ENCODE data around the gene P3H1.
"Not testable (repeated sequence)": the region's sequence is repeated elsewhere in the genome, so short reads cannot be mapped to it uniquely, and the experiment has no call there.

P3H1 gene

DNA sequence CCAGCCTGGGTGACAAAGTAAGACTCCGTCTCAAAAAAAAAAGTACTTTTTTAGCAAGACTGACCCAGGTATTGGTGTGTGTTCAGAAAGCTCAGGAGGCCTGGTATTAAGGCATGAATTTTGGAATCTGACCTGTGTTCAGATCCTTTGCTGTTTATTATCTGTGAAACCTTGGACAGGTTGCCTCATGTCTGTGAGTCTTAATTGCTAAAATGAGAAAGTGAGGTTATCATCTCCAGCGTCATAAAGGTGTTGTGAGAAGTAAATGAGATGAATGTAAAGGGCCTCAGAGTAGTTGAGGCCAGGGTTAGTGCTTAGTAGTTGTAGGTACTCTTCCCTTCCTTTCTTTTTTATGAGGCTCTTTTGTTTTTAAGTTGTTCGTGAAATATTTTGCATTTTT is 3.0 kb upstream of the P3H1 start:
- DNase-seq = no peak

- no peak for DNase-seq
These were observed 1.3 kb upstream of the P3H1 start for GRCh38 chr1:42768172-42768571.

DNA sequence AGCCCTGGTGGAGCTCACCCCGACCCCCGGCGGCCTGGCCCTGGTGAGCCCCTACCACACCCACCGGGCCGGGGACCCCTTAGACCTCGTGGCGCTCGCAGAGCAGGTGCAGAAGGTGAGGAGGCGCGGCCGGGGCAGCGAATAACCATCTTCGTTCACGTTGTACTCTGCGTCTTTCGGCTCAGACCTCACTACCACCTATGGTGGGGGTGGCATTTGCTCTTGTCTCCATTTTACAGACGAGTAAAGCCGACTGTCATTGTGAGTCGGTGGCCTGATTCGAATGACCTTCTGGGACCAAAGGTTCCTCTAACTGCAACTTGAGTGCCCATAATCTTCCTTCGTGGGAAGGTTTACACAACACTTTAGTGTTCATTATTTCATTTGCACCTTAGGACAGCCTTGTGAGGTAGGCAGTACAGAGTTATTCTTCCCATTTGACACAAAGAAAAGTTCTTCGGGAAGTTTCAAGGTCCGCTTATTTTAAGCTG is 727 bp upstream of the P3H1 start:
- DNase-seq = no peak

GRCh38 chr1:42765832-42766740 is 742 bp downstream of the P3H1 start:
- peak; percentile 87 for DNase-seq

DNA sequence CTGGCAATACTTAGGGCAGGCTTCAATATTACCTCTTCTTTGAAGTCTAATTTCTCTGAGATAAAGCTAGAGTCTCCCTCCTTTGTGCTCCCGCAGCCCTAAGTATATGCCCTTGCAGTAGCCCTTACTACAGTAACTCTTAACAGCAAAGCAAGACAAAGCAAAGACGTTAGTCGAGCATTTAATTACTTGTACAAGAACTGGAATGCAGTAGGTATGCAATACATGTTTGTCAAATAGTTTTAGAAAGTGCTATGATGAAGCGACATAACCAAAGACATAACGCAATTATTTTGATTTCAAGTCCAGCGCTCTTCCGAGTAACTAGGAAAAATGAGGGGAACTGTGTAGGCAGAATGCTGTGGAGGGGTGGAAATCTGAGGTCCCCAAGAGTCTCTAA is 1.6 kb downstream of the P3H1 start:
- DNase-seq = peak; percentile 54

- DNase-seq = no peak
These were observed 4.6 kb downstream of the P3H1 start for GRCh38 chr1:42762269-42762668.

DNA sequence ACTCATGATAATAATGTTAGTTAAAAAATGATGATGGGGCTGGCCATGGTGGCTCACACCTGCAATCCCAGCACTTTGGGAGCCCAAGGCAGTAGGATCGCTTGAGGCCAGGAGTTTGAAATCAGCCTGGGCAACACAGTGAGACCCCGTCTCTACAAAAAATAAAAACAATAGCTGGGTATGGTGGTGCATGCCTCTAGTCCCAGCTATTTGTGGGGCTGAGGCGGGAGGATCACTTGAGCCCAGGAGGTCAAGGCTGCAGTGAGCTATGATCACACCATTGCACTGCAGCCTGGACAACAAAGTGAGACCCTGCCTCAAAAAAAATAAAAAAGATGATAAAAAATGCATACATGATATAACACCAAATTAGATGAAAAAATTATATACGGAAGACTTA is 5.3 kb downstream of the P3H1 start:
- DNase-seq = no peak

GRCh38 chr1:42759114-42759513 is 7.7 kb downstream of the P3H1 start:
- no peak for DNase-seq

DNA sequence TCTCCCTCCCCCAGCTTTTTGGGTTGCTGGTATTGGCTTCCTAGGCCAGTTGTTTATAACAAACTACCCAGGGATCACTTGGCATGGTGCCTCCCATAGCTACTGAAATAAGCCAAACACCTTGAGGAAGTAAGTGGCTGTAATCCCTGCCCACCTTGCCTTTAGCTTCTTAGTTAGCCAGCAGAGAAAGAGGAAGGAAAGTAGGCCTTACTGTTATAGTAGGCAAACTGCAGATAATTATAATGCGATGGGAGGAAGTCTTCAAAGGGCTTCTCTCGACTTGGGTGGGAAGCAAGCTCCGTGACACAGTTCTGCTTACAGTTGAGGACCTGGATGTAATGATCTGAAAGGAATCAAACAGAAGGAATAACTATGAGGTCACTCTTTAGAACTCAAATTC is 8.2 kb downstream of the P3H1 start:
- DNase-seq = no peak

- no peak for DNase-seq
These were observed 8.9 kb downstream of the P3H1 start for GRCh38 chr1:42757892-42758275.

DNA sequence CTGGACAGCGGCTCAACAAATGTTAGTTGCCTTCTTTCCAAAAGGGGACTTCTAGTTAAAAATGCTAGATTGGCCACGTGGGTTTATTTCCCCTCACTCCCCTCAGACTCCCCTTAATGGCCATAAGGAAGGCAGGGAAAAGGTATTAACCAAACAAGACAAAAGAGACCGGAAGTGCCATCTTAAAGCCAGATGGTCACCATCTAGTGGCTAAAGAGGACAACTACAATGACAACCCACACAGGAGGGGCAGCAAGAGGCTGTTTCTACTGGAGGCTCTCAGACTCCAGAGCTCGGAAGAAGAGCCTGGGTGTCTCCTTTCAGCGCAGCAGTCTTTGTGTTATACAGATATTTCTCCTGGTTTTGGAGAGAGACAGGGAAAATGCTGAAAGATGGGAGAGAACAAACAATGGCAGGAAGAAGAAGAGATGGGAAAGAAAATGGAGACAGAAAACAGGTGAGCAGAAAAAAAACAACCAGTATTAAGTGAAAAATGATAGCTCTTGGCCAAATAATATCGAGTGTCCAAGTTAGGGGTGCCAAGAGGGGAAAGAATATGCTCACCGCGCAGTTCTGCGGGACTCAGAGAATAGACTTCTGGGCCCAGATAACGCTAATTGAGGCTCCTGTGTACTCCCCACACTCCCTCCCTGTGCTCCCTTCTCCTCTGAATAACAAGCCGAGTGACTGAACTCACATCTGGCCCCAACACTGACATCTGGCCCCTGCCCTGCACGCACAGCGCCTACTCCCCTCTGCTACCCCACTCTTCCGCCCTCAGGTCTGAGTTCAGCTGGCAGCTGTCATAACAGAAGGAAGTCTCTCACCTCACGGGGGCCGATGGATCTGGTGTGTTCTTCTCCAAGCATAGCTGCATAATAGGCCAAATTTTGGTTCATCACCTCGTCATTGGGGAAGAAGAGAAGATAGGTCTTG is 9.6 kb downstream of the P3H1 start:
- peak; percentile 61 for DNase-seq

- DNase-seq = no peak
These were observed 13.8 kb downstream of the P3H1 start for GRCh38 chr1:42753070-42753469.

DNA sequence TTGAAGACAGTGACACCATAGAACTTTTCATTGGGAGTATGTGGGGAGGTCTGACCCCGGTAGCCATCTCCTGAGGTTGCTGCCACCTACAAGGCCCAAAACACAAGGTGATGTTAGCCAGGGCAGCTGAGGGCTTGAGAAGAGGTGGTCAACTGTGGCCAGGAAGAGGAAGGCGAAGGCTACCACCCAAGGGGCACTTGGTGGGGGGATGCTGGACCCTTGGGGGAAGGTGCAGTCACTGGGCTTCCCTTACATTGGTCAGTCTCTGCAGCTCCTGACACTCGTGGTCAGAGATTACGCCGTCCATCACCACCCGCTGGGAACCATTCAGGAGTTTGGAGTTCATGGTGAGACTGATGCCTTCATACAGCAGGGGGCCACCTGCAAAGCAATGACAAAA is 14.5 kb downstream of the P3H1 start:
- DNase-seq = no peak

GRCh38 chr1:42751511-42752070 is 15.2 kb downstream of the P3H1 start:
- DNase-seq = not testable (repeated sequence)

DNA sequence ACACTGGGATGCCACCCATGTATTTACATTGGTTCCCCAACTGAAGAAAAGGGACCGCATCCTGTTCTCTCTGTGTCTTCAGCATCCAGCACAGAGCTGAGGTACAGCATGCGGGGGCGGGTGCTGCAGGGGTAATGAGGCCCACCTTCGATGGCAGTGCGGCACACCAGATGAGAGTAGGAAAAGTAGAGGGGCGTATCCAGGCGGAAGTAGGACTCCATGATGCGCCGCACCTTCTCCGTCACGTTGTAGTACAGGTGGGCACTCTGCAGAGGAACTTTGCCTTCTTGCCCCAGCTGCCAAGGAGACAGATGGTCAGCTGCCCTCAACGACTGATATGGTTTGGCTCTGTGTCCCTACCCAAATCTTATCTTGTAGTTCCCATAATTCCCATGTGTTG is 16.8 kb downstream of the P3H1 start:
- no peak for DNase-seq

- DNase-seq = no peak
These were observed 18.1 kb downstream of the P3H1 start for GRCh38 chr1:42748461-42749410.

- DNase-seq = no peak
These were observed 18.8 kb downstream of the P3H1 start for GRCh38 chr1:42748021-42748420.

- DNase-seq = no peak
These were observed 19.7 kb downstream of the P3H1 start for GRCh38 chr1:42747125-42747524.

- DNase-seq = no peak
These were observed 20.3 kb downstream of the P3H1 start for GRCh38 chr1:42746436-42747105.

GRCh38 chr1:42745851-42746250 is 21.0 kb downstream of the P3H1 start:
- no peak for DNase-seq

GRCh38 chr1:42744148-42744413 is 22.7 kb downstream of the P3H1 start:
- no peak for DNase-seq

Measured in kidney glomerular epithelial cell (primary cell).